Measurements from ENCODE around the gene MYLK4. TPM values are rescaled to one million over a fixed set of nuclear protein-coding genes. Genes with fewer than 3 reads are reported as not detected.

Gene MYLK4
- total RNA-seq (2014; rRNA removed): 0.26 and 0.40 TPM in 2 replicates
- polyA plus RNA-seq (2012): 0.10 TPM

- no peak for DNase-seq (ENCODE audit: low read depth)
Measured at GRCh38 chr6:2750832-2751231, at the start of gene MYLK4. TSS of gene MYLK4 (minus strand) at chr6:2750922. CDS start at chr6:2749294, 1,628 bp downstream.

GRCh38 chr6:2799936-2800527 lies 49.3 kb upstream of the MYLK4 start:
- DNase-seq (ENCODE audit: low read depth): no peak

GRCh38 chr6:2798586-2799134 lies 47.9 kb upstream of the MYLK4 start:
- no peak for DNase-seq (ENCODE audit: low read depth)

- DNase-seq (ENCODE audit: low read depth): peak; percentile 53
Measured at GRCh38 chr6:2797564-2798031, 46.9 kb upstream of the MYLK4 start.

- DNase-seq (ENCODE audit: low read depth): no peak
Measured at GRCh38 chr6:2796861-2797260, 46.1 kb upstream of the MYLK4 start.

GRCh38 chr6:2795956-2796355 lies 45.2 kb upstream of the MYLK4 start:
- no peak for DNase-seq (ENCODE audit: low read depth)

- DNase-seq (ENCODE audit: low read depth): no peak
Measured at GRCh38 chr6:2795162-2795561, 44.4 kb upstream of the MYLK4 start.

GRCh38 chr6:2794171-2794730 lies 43.5 kb upstream of the MYLK4 start:
- DNase-seq (ENCODE audit: low read depth): no peak

- DNase-seq (ENCODE audit: low read depth): no peak
Measured at GRCh38 chr6:2793534-2794151, 42.9 kb upstream of the MYLK4 start.

- no peak for DNase-seq (ENCODE audit: low read depth)
Measured at GRCh38 chr6:2792330-2793110, 41.8 kb upstream of the MYLK4 start.

- no peak for DNase-seq (ENCODE audit: low read depth)
Measured at GRCh38 chr6:2791450-2791974, 40.8 kb upstream of the MYLK4 start.

GRCh38 chr6:2790588-2791449 lies 40.1 kb upstream of the MYLK4 start:
- peak; percentile 75 for DNase-seq (ENCODE audit: low read depth)

GRCh38 chr6:2786269-2786668 lies 35.5 kb upstream of the MYLK4 start:
- DNase-seq (ENCODE audit: low read depth): no peak

- no peak for DNase-seq (ENCODE audit: low read depth)
Measured at GRCh38 chr6:2784930-2785329, 34.2 kb upstream of the MYLK4 start.

- no peak for DNase-seq (ENCODE audit: low read depth)
Measured at GRCh38 chr6:2784061-2784460, 33.3 kb upstream of the MYLK4 start.

GRCh38 chr6:2783188-2783963 lies 32.7 kb upstream of the MYLK4 start:
- peak; percentile 65 for DNase-seq (ENCODE audit: low read depth)

GRCh38 chr6:2782825-2783187 lies 32.1 kb upstream of the MYLK4 start:
- peak; percentile 65 for DNase-seq (ENCODE audit: low read depth)

- no peak for DNase-seq (ENCODE audit: low read depth)
Measured at GRCh38 chr6:2782356-2782708, 31.6 kb upstream of the MYLK4 start.

- DNase-seq (ENCODE audit: low read depth): no peak
Measured at GRCh38 chr6:2781685-2782355, 31.1 kb upstream of the MYLK4 start.
